GM12873 (cell line): Measurements from ENCODE around the gene COL6A3.

Experiments
- TF ChIP-seq, protein P1 (sequence below): IDR thresholded peaks from 2 replicates; pipeline ENCODE4 v1.5.1; 2012; ENCODE audit warnings: low read depth, mild to moderate bottlenecking, moderate library complexity, low read length, control low read depth; ENCODE audit not compliant: insufficient read depth; ENCODE audit errors: missing control alignments

Gene COL6A3

GRCh38 chr2:237341872-237342271 is 72.1 kb downstream of the COL6A3 start:
- TF ChIP-seq, protein P1, sequence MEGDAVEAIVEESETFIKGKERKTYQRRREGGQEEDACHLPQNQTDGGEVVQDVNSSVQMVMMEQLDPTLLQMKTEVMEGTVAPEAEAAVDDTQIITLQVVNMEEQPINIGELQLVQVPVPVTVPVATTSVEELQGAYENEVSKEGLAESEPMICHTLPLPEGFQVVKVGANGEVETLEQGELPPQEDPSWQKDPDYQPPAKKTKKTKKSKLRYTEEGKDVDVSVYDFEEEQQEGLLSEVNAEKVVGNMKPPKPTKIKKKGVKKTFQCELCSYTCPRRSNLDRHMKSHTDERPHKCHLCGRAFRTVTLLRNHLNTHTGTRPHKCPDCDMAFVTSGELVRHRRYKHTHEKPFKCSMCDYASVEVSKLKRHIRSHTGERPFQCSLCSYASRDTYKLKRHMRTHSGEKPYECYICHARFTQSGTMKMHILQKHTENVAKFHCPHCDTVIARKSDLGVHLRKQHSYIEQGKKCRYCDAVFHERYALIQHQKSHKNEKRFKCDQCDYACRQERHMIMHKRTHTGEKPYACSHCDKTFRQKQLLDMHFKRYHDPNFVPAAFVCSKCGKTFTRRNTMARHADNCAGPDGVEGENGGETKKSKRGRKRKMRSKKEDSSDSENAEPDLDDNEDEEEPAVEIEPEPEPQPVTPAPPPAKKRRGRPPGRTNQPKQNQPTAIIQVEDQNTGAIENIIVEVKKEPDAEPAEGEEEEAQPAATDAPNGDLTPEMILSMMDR, result no peak

DNA sequence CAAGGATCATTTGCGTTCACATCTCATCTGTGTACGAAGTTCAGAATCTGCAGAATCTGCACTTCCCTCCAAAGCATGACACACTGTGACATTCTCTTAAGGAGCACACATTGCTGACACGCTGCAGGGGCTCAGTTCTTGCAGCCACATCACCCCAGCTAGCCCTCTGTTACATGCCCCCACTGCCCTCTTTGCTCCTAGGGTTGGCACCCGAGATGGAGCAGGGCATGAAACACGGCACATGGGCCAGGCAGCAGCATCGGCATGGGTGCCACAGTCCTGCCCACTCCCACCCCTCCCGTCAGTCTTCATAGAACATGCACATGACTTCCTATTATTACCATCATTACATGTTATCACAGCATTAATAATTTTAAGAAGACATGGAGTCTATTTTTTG is 76.4 kb downstream of the COL6A3 start:
- TF ChIP-seq, protein P1, result no peak

DNA sequence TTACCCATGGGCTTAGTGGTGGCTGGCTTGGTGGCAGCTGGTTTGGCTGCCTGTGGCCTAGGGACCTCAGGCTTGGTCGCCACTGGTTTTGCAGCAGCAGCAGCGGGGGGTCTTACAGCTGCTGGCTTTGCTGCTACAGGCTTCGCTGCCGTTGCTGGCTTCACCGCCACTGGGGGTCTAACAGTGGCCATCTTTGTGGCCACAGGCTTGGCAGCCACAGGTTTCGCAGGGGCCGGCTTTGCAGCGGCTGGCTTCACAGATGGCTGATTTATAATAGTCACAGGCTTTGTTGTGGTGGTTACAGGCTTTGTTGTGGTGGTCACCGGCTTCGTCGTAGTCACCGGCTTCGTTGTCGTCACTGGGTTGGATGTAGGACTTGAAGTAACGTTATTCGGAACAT is 77.8 kb downstream of the COL6A3 start:
- TF ChIP-seq, protein P1, result no peak

- TF ChIP-seq, protein P1, result no peak
Observed at GRCh38 chr2:237333748-237334147, 80.2 kb downstream of the COL6A3 start.

GRCh38 chr2:237330541-237330940 is 83.4 kb downstream of the COL6A3 start:
- TF ChIP-seq, protein P1, result no peak

DNA sequence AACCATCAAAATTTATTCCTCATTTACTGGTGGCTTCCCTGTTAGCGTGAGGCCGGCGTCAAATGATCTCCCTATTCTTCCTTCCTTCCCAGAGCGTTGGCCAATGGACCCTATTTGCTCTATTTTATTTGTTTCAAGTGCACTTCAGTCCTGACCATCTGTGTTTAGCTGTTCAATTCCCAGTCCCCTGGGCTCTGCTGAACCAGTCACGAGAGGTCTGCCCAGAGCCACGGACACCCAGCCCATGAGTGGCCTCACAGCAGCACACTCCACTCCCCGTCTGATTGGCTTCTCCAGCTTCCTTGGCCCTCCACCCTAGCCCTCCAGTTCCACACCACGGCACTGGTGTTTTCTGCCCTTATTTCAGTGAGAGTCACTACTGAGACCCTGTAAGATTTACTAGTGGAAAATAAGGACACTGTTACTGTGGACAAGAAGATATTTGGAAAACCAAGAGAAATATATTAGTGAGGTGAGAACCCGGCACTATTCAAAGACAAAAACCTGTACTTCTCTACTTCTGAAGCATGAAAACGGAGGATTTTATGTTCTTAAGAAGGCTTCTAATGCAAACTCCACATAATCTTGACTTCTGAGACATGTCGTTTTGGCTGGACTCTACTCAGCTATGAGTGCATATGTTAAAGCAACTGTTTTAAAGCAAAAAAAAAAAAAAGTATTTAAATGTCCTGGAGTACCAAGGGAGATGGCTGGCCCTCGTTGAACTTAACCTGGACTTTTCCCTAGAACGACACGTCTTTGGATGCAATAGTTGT is 86.6 kb downstream of the COL6A3 start:
- TF ChIP-seq, protein P1, result no peak

- TF ChIP-seq, protein P1, result no peak
Observed at GRCh38 chr2:237326266-237327171, 87.4 kb downstream of the COL6A3 start.
